ENCODE results near the gene TBC1D28.

GRCh38 chr17:18626152-18626870 lies 17.9 kb downstream of the TBC1D28 start:
- TF ChIP-seq CTCF (IDR thresholded peaks at IDR 0.05) (no peak), POLR2A (IDR thresholded peaks at IDR 0.05) (no peak)
